GM23338 (cell line): ENCODE results near the gene EGFR. TPM values are rescaled to one million over a fixed set of nuclear protein-coding genes. Genes with fewer than 3 reads are reported as not detected.

Experiments used
- ATAC-seq: fragments of 200-7000 bp; cut with Tn5 transposase; 3 replicates; pipeline ENCODE4 v1.9.1; 2020
- DNase-seq: peaks from one replicate; pipeline ENCODE4 v3.0.0-alpha.2; 2015; ENCODE audit warnings: low spot score
- H2AFZ ChIP-seq: fragments of 200-600 bp; sonication (generic); 2 replicates; pipeline ENCODE4 v1.8.0; 2016; ENCODE audit warnings: antibody characterized with exemption, mild to moderate bottlenecking, moderate library complexity
- H3F3A ChIP-seq: fragments of 200-600 bp; sonication (generic); replicated peaks from 2 replicates; pipeline ENCODE4 v1.8.0; 2017; ENCODE audit warnings: antibody characterized with exemption, mixed run types, low read depth
- H3K27ac ChIP-seq: fragments of 200-600 bp; sonication (generic); 2 replicates; pipeline ENCODE4 v1.6.1; 2016; ENCODE audit warnings: low read depth
- H3K27me3 ChIP-seq: fragments of 200-600 bp; sonication (generic); 2 replicates; pipeline ENCODE4 v1.8.0; 2016; ENCODE audit warnings: mild to moderate bottlenecking, mixed run types, moderate library complexity; ENCODE audit not compliant: insufficient read depth
- H3K36me3 ChIP-seq: fragments of 200-600 bp; sonication (generic); 2 replicates; pipeline ENCODE4 v1.8.0; 2016; ENCODE audit warnings: mild to moderate bottlenecking; ENCODE audit not compliant: insufficient read depth
- H3K4me1 ChIP-seq: fragments of 200-600 bp; sonication (generic); 2 replicates; pipeline ENCODE4 v1.8.0; 2016; ENCODE audit warnings: mild to moderate bottlenecking, moderate library complexity; ENCODE audit not compliant: insufficient read depth
- H3K4me2 ChIP-seq: fragments of 200-600 bp; sonication (generic); 2 replicates; pipeline ENCODE4 v1.7.1; 2017; ENCODE audit warnings: mixed run types
- H3K4me3 ChIP-seq: fragments of 200-600 bp; sonication (generic); 2 replicates; pipeline ENCODE4 v1.6.1; 2016; ENCODE audit warnings: mixed run types
- H3K79me2 ChIP-seq: fragments of 200-600 bp; sonication (generic); replicated peaks from 2 replicates; pipeline ENCODE4 v1.8.0; 2017; ENCODE audit warnings: mild to moderate bottlenecking; ENCODE audit not compliant: insufficient read depth
- H3K9me2 ChIP-seq: fragments of 200-600 bp; sonication (generic); 2 replicates; pipeline ENCODE4 v1.8.0; 2017; ENCODE audit not compliant: insufficient read depth
- H4K20me1 ChIP-seq: fragments of 200-600 bp; sonication (generic); replicated peaks from 2 replicates; pipeline ENCODE4 v1.8.0; 2017; ENCODE audit warnings: mild to moderate bottlenecking; ENCODE audit not compliant: insufficient read depth
- H3K27ac Mint-ChIP-seq: 2 replicates; pipeline ENCODE4 v1.8.0; 2020; ENCODE audit warnings: inconsistent platforms, mild to moderate bottlenecking, moderate library complexity, mixed read lengths
- H3K27me3 Mint-ChIP-seq: 3 replicates; pipeline ENCODE4 v1.8.0; 2022; ENCODE audit warnings: low read depth, mild to moderate bottlenecking, moderate library complexity, mixed read lengths, inconsistent platforms; ENCODE audit not compliant: insufficient read depth, poor library complexity
- H3K36me3 Mint-ChIP-seq: 3 replicates; pipeline ENCODE4 v1.8.0; 2021; ENCODE audit warnings: low read depth, mild to moderate bottlenecking, inconsistent platforms, moderate library complexity, mixed read lengths
- H3K4me1 Mint-ChIP-seq: 3 replicates; pipeline ENCODE4 v1.8.0; 2020; ENCODE audit warnings: mild to moderate bottlenecking, inconsistent platforms, mixed read lengths
- H3K4me3 Mint-ChIP-seq: 3 replicates; pipeline ENCODE4 v1.8.0; 2021; ENCODE audit warnings: moderate library complexity, mild to moderate bottlenecking, inconsistent platforms, mixed read lengths
- H3K9me3 Mint-ChIP-seq: 3 replicates; pipeline ENCODE4 v1.8.0; 2020; ENCODE audit warnings: moderate library complexity, mild to moderate bottlenecking, inconsistent platforms, mixed read lengths
- CREB1 ChIP-seq: fragments of 250-450 bp; sonication (Bioruptor Pico); IDR thresholded peaks from 2 replicates; pipeline ENCODE4 v1.5.0; 2020; ENCODE audit warnings: low read depth, mild to moderate bottlenecking, moderate library complexity
- EZH2 ChIP-seq: fragments of 200-600 bp; sonication (generic); IDR thresholded peaks from one replicate; pipeline ENCODE4 v1.8.0; 2017; ENCODE audit warnings: antibody characterized with exemption, mild to moderate bottlenecking, low read depth; ENCODE audit not compliant: unreplicated experiment
- EZH2phosphoT487 ChIP-seq: fragments of 200-600 bp; sonication (generic); IDR thresholded peaks from one replicate; pipeline ENCODE4 v1.8.1; 2018; ENCODE audit warnings: antibody characterized with exemption; ENCODE audit not compliant: unreplicated experiment
- JUNB ChIP-seq: IDR thresholded peaks from one replicate; pipeline ENCODE4 v1.6.1; 2016; ENCODE audit warnings: antibody characterized with exemption; ENCODE audit not compliant: unreplicated experiment
- NANOG ChIP-seq: IDR thresholded peaks from 2 replicates; pipeline ENCODE4 v1.6.1; 2016; ENCODE audit warnings: antibody characterized with exemption, borderline replicate concordance
- POLR2AphosphoS5 ChIP-seq: IDR thresholded peaks from 2 replicates; pipeline ENCODE4 v1.6.1; 2016; ENCODE audit warnings: antibody characterized with exemption, low read depth
- STAT1 ChIP-seq: IDR thresholded peaks from one replicate; pipeline ENCODE4 v1.6.1; 2016; ENCODE audit warnings: antibody characterized with exemption; ENCODE audit not compliant: unreplicated experiment
- ZNF114 ChIP-seq: fragments of 250-450 bp; sonication (Bioruptor Pico); IDR thresholded peaks from 2 replicates; pipeline ENCODE4 v1.5.0; 2020; ENCODE audit warnings: mild to moderate bottlenecking, moderate library complexity
- ZNF331 ChIP-seq: fragments of 250-450 bp; sonication (Bioruptor Pico); IDR thresholded peaks from 2 replicates; pipeline ENCODE4 v1.5.0; 2020; ENCODE audit warnings: low read depth, mild to moderate bottlenecking, moderate library complexity
- polyA plus RNA-seq: library from polyadenylated mRNA; unstranded; fragments of >200 nt; fragmentation: Nextera tagmentation; extraction: Ambion mirVana; gene quantifications from 2 replicates; pipeline ENCODE4 v1.2.1, GENCODE V29; 2016
- total RNA-seq: library from RNA; depleted of rRNA; stranded (reverse); fragments of >200 nt; shearing (Covaris generic); gene quantifications from 2 replicates; pipeline ENCODE4 v1.2.3, GENCODE V29; 2014
- TF ChIP-seq, protein P1 (sequence below): IDR thresholded peaks from one replicate; pipeline ENCODE4 v1.6.1; 2018; ENCODE audit warnings: antibody characterized with exemption; ENCODE audit not compliant: unreplicated experiment
- TF ChIP-seq, protein P2 (sequence below), 2 experiments: fragments of 200-600 bp in 1 of 2; sonication (generic) in 1 of 2; conservative IDR thresholded peaks; 2 replicates each; pipeline versions ENCODE4 v1.5.1 to v1.6.1; 2016 to 2017; ENCODE audit warnings: antibody characterized with exemption in 2 of 2, low read depth in 2 of 2, mild to moderate bottlenecking in 2 of 2, moderate library complexity in 1 of 2
- TF ChIP-seq, protein P3 (sequence below): IDR thresholded peaks from 2 replicates; pipeline ENCODE4 v1.6.1; 2016; ENCODE audit warnings: antibody characterized with exemption
- TF ChIP-seq, protein P4 (sequence below): fragments of 250-450 bp; sonication (Bioruptor Pico); IDR thresholded peaks from 2 replicates; pipeline ENCODE4 v1.5.0; 2020; ENCODE audit warnings: mild to moderate bottlenecking, moderate library complexity

The EGFR gene
- total and polyA plus RNA-seq, 2 experiments from 2014 or later = 1.5 to 4.5 TPM

DNA sequence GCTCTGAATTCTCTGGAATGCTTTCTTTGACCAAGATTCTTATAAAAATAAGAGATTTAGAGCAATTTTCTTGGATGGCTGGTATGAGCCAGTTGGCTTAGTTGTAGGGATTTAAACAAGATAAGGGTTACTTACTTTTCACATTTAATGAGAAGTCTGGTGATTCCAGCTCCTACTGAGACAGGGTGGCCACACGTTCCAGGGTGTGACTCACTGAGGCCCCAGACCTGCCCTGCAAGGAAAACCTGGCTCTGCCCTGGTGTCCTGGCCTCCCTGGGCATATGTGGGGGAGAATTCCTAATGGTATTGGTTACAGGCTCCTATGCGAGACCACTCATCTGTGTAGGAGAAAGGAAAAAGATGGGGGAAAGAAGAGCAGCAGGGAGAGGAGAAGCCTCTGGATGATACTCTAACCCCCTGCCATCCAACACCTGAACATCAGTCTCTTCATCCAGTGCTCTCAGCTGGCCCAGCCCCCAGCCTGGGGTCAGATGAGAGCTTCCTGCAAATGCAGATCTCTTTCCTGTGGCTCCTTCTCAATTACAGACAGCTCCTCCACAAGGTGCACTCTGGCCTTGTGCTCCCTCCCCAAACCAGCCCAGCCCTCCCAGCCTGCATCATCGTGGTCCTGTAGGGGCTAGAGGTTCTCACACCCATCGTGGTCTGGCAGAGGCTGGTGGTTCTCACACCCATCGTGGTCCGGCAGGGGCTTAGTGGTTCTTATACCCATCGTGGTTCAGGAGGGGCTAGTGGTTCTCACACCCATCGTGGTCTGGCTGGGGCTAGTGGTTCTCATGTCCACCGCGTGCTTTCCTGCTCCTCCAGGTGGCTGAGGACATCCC lies 139.9 kb downstream of the EGFR start:
- Histone ChIP-seq H3K4me2 (no peak overlapping the region), H3K4me1 (peaks cover 9% of the 10 kb centered on the region; the same call in 1 of the 2 replicates), H3F3A (no peaks in the 10 kb centered on the region), H2AFZ (no peak overlapping the region), H4K20me1 (no peaks in the 10 kb centered on the region), H3K36me3 (no peaks in the 10 kb centered on the region), H3K27ac (no peak overlapping the region), H3K4me3 (no peak overlapping the region), H3K79me2 (no peaks in the 10 kb centered on the region), H3K27me3 (no peaks in the 10 kb centered on the region), H3K9me2 (no peaks in the 10 kb centered on the region)
- no peak for TF ChIP-seq STAT1
- no peak for TF ChIP-seq NANOG
- TF ChIP-seq JUNB = no peak
- no peak for TF ChIP-seq CREB1
- TF ChIP-seq, protein P1, sequence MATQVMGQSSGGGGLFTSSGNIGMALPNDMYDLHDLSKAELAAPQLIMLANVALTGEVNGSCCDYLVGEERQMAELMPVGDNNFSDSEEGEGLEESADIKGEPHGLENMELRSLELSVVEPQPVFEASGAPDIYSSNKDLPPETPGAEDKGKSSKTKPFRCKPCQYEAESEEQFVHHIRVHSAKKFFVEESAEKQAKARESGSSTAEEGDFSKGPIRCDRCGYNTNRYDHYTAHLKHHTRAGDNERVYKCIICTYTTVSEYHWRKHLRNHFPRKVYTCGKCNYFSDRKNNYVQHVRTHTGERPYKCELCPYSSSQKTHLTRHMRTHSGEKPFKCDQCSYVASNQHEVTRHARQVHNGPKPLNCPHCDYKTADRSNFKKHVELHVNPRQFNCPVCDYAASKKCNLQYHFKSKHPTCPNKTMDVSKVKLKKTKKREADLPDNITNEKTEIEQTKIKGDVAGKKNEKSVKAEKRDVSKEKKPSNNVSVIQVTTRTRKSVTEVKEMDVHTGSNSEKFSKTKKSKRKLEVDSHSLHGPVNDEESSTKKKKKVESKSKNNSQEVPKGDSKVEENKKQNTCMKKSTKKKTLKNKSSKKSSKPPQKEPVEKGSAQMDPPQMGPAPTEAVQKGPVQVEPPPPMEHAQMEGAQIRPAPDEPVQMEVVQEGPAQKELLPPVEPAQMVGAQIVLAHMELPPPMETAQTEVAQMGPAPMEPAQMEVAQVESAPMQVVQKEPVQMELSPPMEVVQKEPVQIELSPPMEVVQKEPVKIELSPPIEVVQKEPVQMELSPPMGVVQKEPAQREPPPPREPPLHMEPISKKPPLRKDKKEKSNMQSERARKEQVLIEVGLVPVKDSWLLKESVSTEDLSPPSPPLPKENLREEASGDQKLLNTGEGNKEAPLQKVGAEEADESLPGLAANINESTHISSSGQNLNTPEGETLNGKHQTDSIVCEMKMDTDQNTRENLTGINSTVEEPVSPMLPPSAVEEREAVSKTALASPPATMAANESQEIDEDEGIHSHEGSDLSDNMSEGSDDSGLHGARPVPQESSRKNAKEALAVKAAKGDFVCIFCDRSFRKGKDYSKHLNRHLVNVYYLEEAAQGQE = no peak
- TF ChIP-seq EZH2 = no peak
- TF ChIP-seq ZNF114 = no peak
- TF ChIP-seq POLR2AphosphoS5 = no peak
- TF ChIP-seq, protein P2, sequence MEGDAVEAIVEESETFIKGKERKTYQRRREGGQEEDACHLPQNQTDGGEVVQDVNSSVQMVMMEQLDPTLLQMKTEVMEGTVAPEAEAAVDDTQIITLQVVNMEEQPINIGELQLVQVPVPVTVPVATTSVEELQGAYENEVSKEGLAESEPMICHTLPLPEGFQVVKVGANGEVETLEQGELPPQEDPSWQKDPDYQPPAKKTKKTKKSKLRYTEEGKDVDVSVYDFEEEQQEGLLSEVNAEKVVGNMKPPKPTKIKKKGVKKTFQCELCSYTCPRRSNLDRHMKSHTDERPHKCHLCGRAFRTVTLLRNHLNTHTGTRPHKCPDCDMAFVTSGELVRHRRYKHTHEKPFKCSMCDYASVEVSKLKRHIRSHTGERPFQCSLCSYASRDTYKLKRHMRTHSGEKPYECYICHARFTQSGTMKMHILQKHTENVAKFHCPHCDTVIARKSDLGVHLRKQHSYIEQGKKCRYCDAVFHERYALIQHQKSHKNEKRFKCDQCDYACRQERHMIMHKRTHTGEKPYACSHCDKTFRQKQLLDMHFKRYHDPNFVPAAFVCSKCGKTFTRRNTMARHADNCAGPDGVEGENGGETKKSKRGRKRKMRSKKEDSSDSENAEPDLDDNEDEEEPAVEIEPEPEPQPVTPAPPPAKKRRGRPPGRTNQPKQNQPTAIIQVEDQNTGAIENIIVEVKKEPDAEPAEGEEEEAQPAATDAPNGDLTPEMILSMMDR (conservative IDR thresholded peaks at IDR 0.05; ENCODE audit: low read depth in 2 of 2) = no peak
- no peak for TF ChIP-seq ZNF331
- TF ChIP-seq EZH2phosphoT487 = no peak
- TF ChIP-seq, protein P3, sequence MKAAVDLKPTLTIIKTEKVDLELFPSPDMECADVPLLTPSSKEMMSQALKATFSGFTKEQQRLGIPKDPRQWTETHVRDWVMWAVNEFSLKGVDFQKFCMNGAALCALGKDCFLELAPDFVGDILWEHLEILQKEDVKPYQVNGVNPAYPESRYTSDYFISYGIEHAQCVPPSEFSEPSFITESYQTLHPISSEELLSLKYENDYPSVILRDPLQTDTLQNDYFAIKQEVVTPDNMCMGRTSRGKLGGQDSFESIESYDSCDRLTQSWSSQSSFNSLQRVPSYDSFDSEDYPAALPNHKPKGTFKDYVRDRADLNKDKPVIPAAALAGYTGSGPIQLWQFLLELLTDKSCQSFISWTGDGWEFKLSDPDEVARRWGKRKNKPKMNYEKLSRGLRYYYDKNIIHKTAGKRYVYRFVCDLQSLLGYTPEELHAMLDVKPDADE = no peak
- TF ChIP-seq, protein P4, sequence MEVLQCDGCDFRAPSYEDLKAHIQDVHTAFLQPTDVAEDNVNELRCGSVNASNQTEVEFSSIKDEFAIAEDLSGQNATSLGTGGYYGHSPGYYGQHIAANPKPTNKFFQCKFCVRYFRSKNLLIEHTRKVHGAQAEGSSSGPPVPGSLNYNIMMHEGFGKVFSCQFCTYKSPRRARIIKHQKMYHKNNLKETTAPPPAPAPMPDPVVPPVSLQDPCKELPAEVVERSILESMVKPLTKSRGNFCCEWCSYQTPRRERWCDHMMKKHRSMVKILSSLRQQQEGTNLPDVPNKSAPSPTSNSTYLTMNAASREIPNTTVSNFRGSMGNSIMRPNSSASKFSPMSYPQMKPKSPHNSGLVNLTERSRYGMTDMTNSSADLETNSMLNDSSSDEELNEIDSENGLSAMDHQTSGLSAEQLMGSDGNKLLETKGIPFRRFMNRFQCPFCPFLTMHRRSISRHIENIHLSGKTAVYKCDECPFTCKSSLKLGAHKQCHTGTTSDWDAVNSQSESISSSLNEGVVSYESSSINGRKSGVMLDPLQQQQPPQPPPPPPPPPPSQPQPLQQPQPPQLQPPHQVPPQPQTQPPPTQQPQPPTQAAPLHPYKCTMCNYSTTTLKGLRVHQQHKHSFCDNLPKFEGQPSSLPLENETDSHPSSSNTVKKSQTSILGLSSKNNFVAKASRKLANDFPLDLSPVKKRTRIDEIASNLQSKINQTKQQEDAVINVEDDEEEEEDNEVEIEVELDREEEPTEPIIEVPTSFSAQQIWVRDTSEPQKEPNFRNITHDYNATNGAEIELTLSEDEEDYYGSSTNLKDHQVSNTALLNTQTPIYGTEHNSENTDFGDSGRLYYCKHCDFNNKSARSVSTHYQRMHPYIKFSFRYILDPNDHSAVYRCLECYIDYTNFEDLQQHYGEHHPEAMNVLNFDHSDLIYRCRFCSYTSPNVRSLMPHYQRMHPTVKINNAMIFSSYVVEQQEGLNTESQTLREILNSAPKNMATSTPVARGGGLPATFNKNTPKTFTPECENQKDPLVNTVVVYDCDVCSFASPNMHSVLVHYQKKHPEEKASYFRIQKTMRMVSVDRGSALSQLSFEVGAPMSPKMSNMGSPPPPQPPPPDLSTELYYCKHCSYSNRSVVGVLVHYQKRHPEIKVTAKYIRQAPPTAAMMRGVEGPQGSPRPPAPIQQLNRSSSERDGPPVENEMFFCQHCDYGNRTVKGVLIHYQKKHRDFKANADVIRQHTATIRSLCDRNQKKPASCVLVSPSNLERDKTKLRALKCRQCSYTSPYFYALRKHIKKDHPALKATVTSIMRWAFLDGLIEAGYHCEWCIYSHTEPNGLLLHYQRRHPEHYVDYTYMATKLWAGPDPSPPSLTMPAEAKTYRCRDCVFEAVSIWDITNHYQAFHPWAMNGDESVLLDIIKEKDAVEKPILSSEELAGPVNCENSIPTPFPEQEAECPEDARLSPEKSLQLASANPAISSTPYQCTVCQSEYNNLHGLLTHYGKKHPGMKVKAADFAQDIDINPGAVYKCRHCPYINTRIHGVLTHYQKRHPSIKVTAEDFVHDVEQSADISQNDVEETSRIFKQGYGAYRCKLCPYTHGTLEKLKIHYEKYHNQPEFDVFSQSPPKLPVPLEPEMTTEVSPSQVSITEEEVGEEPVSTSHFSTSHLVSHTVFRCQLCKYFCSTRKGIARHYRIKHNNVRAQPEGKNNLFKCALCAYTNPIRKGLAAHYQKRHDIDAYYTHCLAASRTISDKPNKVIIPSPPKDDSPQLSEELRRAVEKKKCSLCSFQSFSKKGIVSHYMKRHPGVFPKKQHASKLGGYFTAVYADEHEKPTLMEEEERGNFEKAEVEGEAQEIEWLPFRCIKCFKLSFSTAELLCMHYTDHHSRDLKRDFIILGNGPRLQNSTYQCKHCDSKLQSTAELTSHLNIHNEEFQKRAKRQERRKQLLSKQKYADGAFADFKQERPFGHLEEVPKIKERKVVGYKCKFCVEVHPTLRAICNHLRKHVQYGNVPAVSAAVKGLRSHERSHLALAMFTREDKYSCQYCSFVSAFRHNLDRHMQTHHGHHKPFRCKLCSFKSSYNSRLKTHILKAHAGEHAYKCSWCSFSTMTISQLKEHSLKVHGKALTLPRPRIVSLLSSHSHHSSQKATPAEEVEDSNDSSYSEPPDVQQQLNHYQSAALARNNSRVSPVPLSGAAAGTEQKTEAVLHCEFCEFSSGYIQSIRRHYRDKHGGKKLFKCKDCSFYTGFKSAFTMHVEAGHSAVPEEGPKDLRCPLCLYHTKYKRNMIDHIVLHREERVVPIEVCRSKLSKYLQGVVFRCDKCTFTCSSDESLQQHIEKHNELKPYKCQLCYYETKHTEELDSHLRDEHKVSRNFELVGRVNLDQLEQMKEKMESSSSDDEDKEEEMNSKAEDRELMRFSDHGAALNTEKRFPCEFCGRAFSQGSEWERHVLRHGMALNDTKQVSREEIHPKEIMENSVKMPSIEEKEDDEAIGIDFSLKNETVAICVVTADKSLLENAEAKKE = no peak
- Mint-ChIP-seq H3K36me3 (no peaks in the 10 kb centered on the region; the same call in 2 of the 3 replicates), H3K9me3 (no peaks in the 10 kb centered on the region), H3K27ac (no peak overlapping the region), H3K27me3 (peaks cover 3% of the 10 kb centered on the region), H3K4me1 (peaks cover 19% of the 10 kb centered on the region), H3K4me3 (no peak overlapping the region)
- no peak for ATAC-seq
- DNase-seq = no peak
